Calu3 (cell line): ENCODE measurements around the gene TMEM72. TPM values are rescaled to one million over a fixed set of nuclear protein-coding genes. Genes with fewer than 3 reads are reported as not detected.

Experiments used
- BruUV-seq: library from RNA; stranded (reverse); fragments of 400-500 nt; replicated peaks from 2 replicates; lab custom pipeline; 2021; lab: Mats Ljungman, UMichigan
- CTCF ChIA-PET: fragments of 300-600 bp; sonication (Branson Sonifier 250); formaldehyde crosslinking; loops from one replicate; lab custom pipeline; 2022; ENCODE audit warnings: antibody characterized with exemption; lab: Charles Lee
- DNase-seq: peaks from one replicate; pipeline ENCODE4 v3.0.0; 2022
- H3K27ac Mint-ChIP-seq: one replicate; pipeline ENCODE4 v1.8.0; 2022; ENCODE audit warnings: mixed read lengths; ENCODE audit not compliant: unreplicated experiment
- H3K27me3 Mint-ChIP-seq: one replicate; pipeline ENCODE4 v1.8.0; 2022; ENCODE audit warnings: mixed read lengths; ENCODE audit not compliant: unreplicated experiment
- H3K36me3 Mint-ChIP-seq: one replicate; pipeline ENCODE4 v1.8.0; 2022; ENCODE audit warnings: mild to moderate bottlenecking, moderate library complexity, mixed read lengths; ENCODE audit not compliant: insufficient read depth, unreplicated experiment
- H3K4me1 Mint-ChIP-seq: one replicate; pipeline ENCODE4 v1.8.0; 2022; ENCODE audit warnings: mild to moderate bottlenecking, low read depth, mixed read lengths; ENCODE audit not compliant: unreplicated experiment
- H3K4me3 Mint-ChIP-seq: one replicate; pipeline ENCODE4 v1.8.0; 2022; ENCODE audit warnings: mild to moderate bottlenecking, low read depth, moderate library complexity, mixed read lengths; ENCODE audit not compliant: unreplicated experiment
- H3K9me3 Mint-ChIP-seq: one replicate; pipeline ENCODE4 v1.8.0; 2022; ENCODE audit warnings: low read depth, mixed read lengths; ENCODE audit not compliant: unreplicated experiment
- CTCF ChIP-seq: fragments of 200-600 bp; IDR thresholded peaks from one replicate; pipeline ENCODE4 v1.8.0; 2022; ENCODE audit warnings: antibody characterized with exemption; ENCODE audit not compliant: unreplicated experiment
- intact Hi-C: fragments of 100-400 bp; cut with micrococcal nuclease; formaldehyde crosslinking; loops from one replicate; pipeline ENCODE4 v1.10.0; 2022; ENCODE audit not compliant: unreplicated experiment
- total RNA-seq: library from RNA; stranded (reverse); gene quantifications from 2 replicates; pipeline ENCODE4 v1.2.3, GENCODE V29; 2022

Gene TMEM72
- total RNA-seq, 1 experiment from 2014 or later = not detected

GRCh38 chr10:44966816-44967509 is 55.8 kb downstream of the TMEM72 start:
- H3K36me3 Mint-ChIP-seq = no peaks in the 10 kb centered on the region
- no peaks in the 10 kb centered on the region for H3K9me3 Mint-ChIP-seq
- TF ChIP-seq CTCF = no peak
- DNase-seq = no peak
- H3K4me3 Mint-ChIP-seq = no peak overlapping the region
- no peak overlapping the region for H3K27ac Mint-ChIP-seq
- H3K27me3 Mint-ChIP-seq = no peaks in the 10 kb centered on the region
- peaks cover 24% of the 10 kb centered on the region for H3K4me1 Mint-ChIP-seq
- no TSS peak for BruUV-seq
- CTCF ChIA-PET = interaction anchor here (1.0 to 1.6 kb wide), 3 partner anchors 9 to 35 kb away, joined by 3 to 5 read pairs (median 3); no protein-coding TSS in a partner anchor
- intact Hi-C loops = no loop called here

DNA sequence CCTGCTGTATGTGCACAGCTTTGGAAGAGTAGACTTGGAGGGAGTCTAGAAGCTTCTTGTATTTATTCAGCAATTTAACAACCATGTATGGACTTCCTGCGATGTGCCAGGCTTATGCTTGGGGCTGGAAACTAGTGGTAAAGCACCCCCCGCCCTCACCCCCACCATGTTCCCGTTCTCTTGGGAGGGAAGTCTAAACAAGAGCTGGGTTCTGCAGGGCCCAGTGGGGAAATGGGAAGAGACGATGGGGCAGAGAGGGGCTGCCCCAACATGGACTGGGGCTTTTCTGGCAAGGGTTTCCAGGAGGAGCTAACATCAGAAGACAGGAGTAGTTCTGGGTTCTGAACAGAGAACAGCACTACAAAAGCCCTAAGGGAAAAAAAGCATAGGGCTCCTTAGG is 56.5 kb downstream of the TMEM72 start:
- CTCF ChIA-PET = interaction anchor here (0.7 to 1.6 kb wide), 2 partner anchors 8 to 18 kb away, joined by 3 to 5 read pairs; no protein-coding TSS in a partner anchor
- no TSS peak for BruUV-seq
- Mint-ChIP-seq H3K9me3 (no peaks in the 10 kb centered on the region), H3K4me3 (no peak overlapping the region), H3K27me3 (no peaks in the 10 kb centered on the region), H3K27ac (no peak overlapping the region), H3K4me1 (peaks cover 24% of the 10 kb centered on the region), H3K36me3 (no peaks in the 10 kb centered on the region)
- TF ChIP-seq CTCF = no peak
- intact Hi-C loops = no loop called here
- no peak for DNase-seq

- no peaks in the 10 kb centered on the region for H3K9me3 Mint-ChIP-seq
- CTCF ChIA-PET = interaction anchor here (0.7 kb wide), 1 partner anchor 19 kb away, joined by 3 read pairs; no protein-coding TSS in a partner anchor
- no peak overlapping the region for H3K27ac Mint-ChIP-seq
- no peaks in the 10 kb centered on the region for H3K27me3 Mint-ChIP-seq
- H3K4me3 Mint-ChIP-seq = no peak overlapping the region
- DNase-seq = no peak
- H3K4me1 Mint-ChIP-seq = peaks cover 24% of the 10 kb centered on the region
- intact Hi-C loops = no loop called here
- no peak for TF ChIP-seq CTCF
- H3K36me3 Mint-ChIP-seq = no peaks in the 10 kb centered on the region
- no TSS peak for BruUV-seq
Observed at GRCh38 chr10:44968091-44968490, 57.0 kb downstream of the TMEM72 start.

DNA sequence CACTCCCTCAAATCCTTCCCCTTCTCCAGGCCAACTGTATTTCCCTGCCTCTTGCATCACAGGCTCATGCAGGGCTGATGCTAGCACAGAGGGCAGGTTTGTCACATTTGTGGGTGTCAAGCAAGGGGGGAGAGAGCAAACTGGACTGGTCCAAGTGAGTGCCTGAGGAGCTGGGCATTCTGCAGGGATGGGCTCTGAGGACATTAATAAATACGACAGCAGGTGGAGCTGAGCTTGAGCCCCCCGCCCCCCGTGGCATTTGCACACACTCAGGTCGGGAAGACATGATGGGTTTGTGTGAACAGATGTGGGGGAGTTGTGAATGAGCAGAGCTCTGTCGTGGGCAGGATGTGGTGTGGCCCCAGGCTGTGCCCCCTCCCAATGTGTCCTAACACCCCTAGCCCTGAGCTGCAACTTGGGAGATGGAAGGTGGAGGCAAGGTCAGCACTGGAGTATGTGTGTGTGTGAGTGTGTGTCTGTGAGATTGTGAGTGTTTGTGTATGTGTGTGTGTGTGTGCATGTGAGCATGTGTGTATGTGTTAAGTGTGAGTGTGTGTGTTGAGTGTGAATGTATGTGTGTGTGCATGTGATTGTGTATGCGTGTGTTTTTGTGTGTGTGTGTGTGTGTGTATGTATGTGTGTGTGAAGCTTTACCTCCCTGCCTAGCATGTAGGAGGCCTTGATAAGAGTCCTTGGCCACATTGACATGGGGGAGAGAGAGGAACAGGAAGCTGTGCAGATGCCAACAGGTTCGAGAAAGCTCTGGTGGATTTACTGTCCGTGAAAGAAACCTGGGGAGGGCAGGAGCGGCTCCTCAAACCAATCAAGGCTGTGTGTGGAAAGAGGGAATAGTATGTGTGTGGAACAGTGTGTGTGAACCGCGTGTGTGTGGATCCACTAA is 57.6 kb downstream of the TMEM72 start:
- H3K27me3 Mint-ChIP-seq = no peaks in the 10 kb centered on the region
- H3K4me3 Mint-ChIP-seq = no peak overlapping the region
- no TSS peak for BruUV-seq
- no peak for TF ChIP-seq CTCF
- H3K36me3 Mint-ChIP-seq = no peaks in the 10 kb centered on the region
- H3K27ac Mint-ChIP-seq = no peak overlapping the region
- no peaks in the 10 kb centered on the region for H3K9me3 Mint-ChIP-seq
- CTCF ChIA-PET = no interaction called here
- peaks cover 24% of the 10 kb centered on the region for H3K4me1 Mint-ChIP-seq
- intact Hi-C loops = no loop called here
- DNase-seq = no peak
